Retinal pigment epithelial cell (primary cell): ENCODE results near the gene PCNX4.

Experiments
- DNase-seq: peaks from one replicate; pipeline ENCODE4 v3.0.0-alpha.2; 2010; ENCODE audit warnings: low read depth
- H3K4me3 ChIP-seq: 2 replicates; pipeline ENCODE4 v1.5.1; 2011; ENCODE audit warnings: mild to moderate bottlenecking, low read length, control low read depth, moderate library complexity
- CTCF ChIP-seq: conservative IDR thresholded peaks from 2 replicates; pipeline ENCODE4 v1.5.1; 2011; ENCODE audit warnings: low read depth, low read length, control low read depth, inconsistent platforms

PCNX4 gene

GRCh38 chr14:60212503-60213371 is 121.0 kb downstream of the PCNX4 start:
- TF ChIP-seq CTCF = no peak
- H3K4me3 ChIP-seq = no peak overlapping the region
- no peak for DNase-seq

- TF ChIP-seq CTCF = no peak
- DNase-seq = no peak
- no peak overlapping the region for H3K4me3 ChIP-seq
These were observed 122.3 kb downstream of the PCNX4 start for GRCh38 chr14:60214003-60214402.

GRCh38 chr14:60214415-60215126 is 122.8 kb downstream of the PCNX4 start:
- no peak for TF ChIP-seq CTCF
- no peak overlapping the region for H3K4me3 ChIP-seq
- DNase-seq = no peak

GRCh38 chr14:60215127-60215444 is 123.4 kb downstream of the PCNX4 start:
- no peak for DNase-seq
- no peak for TF ChIP-seq CTCF
- H3K4me3 ChIP-seq = no peak overlapping the region

GRCh38 chr14:60215520-60216420 is 124.0 kb downstream of the PCNX4 start:
- H3K4me3 ChIP-seq = no peak overlapping the region
- no peak for TF ChIP-seq CTCF
- DNase-seq = no peak

GRCh38 chr14:60217713-60218112 is 126.0 kb downstream of the PCNX4 start:
- no peak for DNase-seq
- TF ChIP-seq CTCF = no peak
- no peak overlapping the region for H3K4me3 ChIP-seq
